ENCODE results near the gene YAP1. TPM values are rescaled to one million over a fixed set of nuclear protein-coding genes. Genes with fewer than 3 reads are reported as not detected.

YAP1 gene
- total RNA-seq, 4 donors from 2014 or later: 130 to 203 (median 200) TPM

DNA sequence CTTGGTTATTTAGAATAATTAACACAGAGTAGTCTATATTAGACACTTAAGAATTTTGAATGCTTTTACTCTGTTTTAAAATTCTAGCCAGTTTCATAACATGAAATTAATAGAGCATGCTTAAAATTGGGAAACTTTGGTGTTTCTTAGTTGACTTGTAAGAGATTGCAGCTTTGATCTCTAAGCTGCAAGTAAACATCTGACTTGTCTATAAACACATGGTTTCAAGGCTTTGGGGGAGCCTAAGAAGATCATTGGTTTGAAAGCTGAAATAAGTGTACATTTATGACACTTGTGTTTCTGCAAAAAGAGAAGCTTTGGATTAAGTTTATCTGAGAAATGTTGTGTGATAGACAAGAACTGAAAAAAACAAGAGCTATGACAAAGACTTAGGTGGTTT lies 37.8 kb downstream of the YAP1 start:
- no peak for TF ChIP-seq POLR2A (IDR thresholded peaks at IDR 0.05)
- no peak for TF ChIP-seq EP300 (IDR thresholded peaks at IDR 0.05)
- TF ChIP-seq, protein P1, sequence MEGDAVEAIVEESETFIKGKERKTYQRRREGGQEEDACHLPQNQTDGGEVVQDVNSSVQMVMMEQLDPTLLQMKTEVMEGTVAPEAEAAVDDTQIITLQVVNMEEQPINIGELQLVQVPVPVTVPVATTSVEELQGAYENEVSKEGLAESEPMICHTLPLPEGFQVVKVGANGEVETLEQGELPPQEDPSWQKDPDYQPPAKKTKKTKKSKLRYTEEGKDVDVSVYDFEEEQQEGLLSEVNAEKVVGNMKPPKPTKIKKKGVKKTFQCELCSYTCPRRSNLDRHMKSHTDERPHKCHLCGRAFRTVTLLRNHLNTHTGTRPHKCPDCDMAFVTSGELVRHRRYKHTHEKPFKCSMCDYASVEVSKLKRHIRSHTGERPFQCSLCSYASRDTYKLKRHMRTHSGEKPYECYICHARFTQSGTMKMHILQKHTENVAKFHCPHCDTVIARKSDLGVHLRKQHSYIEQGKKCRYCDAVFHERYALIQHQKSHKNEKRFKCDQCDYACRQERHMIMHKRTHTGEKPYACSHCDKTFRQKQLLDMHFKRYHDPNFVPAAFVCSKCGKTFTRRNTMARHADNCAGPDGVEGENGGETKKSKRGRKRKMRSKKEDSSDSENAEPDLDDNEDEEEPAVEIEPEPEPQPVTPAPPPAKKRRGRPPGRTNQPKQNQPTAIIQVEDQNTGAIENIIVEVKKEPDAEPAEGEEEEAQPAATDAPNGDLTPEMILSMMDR (IDR thresholded peaks at IDR 0.05): no peak
- no peak overlapping the region for H3K27ac ChIP-seq

DNA sequence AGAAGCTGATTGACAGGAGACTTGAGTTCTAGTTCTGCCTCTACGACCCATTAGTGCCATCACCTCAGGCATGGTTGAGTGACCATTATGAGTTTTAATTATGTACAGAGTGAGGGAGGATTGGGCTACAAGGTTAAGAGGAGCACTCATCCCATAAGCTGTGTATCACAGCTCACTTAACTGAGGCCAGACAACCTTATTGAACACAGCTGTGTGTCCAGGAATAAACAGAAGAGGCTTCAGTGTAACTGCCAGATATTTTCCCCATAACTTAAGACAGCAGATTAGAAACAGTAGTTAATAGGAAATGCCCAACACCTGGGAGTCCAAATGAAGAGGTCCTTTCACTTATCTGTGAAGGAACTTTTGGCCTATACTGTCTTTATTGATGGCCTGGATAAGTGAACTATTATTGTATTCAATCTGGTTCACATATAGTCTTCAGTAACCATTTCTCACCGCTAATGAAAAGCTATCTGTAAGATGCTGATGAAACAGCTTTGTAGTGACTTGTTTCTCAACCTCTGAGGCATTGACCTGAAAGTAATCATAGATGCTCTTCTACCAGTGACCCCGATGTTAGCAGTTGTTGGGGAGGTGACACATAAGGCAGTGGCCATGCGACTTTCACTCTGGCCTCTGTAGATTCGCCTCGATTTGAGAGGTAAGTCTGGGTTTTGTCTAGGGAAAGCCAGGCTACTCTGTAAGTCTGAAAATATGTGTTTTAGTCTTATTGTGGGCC lies 41.7 kb downstream of the YAP1 start:
- WGBS, 2 donors: 86 to 92% methylated on average over 6 of the region's 6 CpGs
- H3K4me1 ChIP-seq: peaks cover 0 to 43% (median 3%) of the 10 kb centered on the region in 4 donors
- no peaks in the 10 kb centered on the region for H3K9me3 ChIP-seq
- no peak overlapping the region for H3K4me3 ChIP-seq
- no peaks in the 10 kb centered on the region for H3K36me3 ChIP-seq
- no peaks in the 10 kb centered on the region for H3K27me3 ChIP-seq
- DNase-seq (ENCODE audit: low spot score in 2 of 2): no peak
- TF ChIP-seq, protein P1 (IDR thresholded peaks at IDR 0.05): no peak
- TF ChIP-seq EP300 (IDR thresholded peaks at IDR 0.05) (no peak), POLR2A (IDR thresholded peaks at IDR 0.05) (no peak)
- H3K27ac ChIP-seq: no peak overlapping the region

More for the DNA sequence above, 37.8 kb downstream of the YAP1 start:
- H3K4me1 ChIP-seq: peaks cover 0 to 46% (median 13%) of the 10 kb centered on the region in 4 donors
- H3K36me3 ChIP-seq: no peaks in the 10 kb centered on the region
- no peak for DNase-seq (ENCODE audit: low spot score in 2 of 2)
- no peaks in the 10 kb centered on the region for H3K9me3 ChIP-seq
- H3K27me3 ChIP-seq: no peaks in the 10 kb centered on the region
- no peak overlapping the region for H3K4me3 ChIP-seq

DNA sequence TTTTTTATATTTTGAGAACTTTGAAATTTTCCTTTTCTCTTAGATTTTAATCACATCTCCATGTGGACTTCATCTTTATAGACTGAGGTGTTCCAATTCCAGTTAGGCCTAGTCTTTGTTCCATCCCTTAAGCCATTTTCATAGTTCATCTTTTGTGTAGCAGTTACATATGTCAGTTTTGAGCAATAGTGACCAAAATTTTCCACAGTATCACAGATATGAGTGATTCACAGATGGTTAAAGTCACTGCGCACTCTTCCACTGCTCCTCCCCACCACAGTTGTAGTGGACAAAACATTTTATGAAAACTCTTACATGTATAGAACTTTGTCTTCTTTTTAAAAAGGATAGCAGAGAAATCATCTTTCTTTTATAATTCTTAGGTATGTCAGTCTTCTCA lies 42.8 kb downstream of the YAP1 start:
- H3K27ac ChIP-seq: no peak overlapping the region

DNA sequence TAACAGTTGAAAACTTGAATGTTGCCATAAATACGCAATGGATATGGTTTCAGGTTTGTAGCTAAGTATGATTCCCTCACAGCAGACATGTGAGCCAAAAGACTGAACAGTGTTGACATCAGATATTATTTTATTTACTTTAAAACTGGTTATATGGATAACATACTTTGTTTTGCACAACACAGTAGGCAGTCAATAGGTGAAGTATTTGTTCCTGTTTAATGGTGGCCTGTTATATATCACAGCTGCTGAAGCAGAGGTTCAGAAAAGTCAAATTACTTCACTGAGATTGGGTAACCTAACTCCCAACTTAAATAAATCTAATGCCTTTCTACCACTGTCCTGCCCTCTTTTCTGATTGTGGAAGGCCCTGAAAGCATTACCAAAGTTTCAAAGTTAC lies 44.6 kb downstream of the YAP1 start:
- Histone ChIP-seq H3K27me3 (no peaks in the 10 kb centered on the region), H3K4me3 (no peak overlapping the region), H3K36me3 (no peaks in the 10 kb centered on the region), H3K27ac (peak overlapping the region in 1 of 4 donors; percentile 20), H3K4me1 (peaks cover 0 to 65% (median 8%) of the 10 kb centered on the region in 4 donors), H3K9me3 (no peaks in the 10 kb centered on the region)
- 94 to 97% methylated on average over 1 of the region's 1 CpG for WGBS, 2 donors
- no peak for DNase-seq (ENCODE audit: low spot score in 2 of 2)
- no peak for TF ChIP-seq EP300 (IDR thresholded peaks at IDR 0.05)
- TF ChIP-seq, protein P1 (IDR thresholded peaks at IDR 0.05): no peak
- TF ChIP-seq POLR2A (IDR thresholded peaks at IDR 0.05): no peak

More for the DNA sequence above, 42.8 kb downstream of the YAP1 start:
- no peak for TF ChIP-seq EP300 (IDR thresholded peaks at IDR 0.05)
- TF ChIP-seq, protein P1 (IDR thresholded peaks at IDR 0.05): no peak
- no peak for TF ChIP-seq POLR2A (IDR thresholded peaks at IDR 0.05)
- WGBS, 2 donors: 96 to 100% methylated on average over 1 of the region's 1 CpG
- Histone ChIP-seq H3K9me3 (no peaks in the 10 kb centered on the region), H3K27me3 (no peaks in the 10 kb centered on the region), H3K4me3 (no peak overlapping the region), H3K4me1 (peaks cover 0 to 49% (median 8%) of the 10 kb centered on the region in 4 donors), H3K36me3 (no peaks in the 10 kb centered on the region)
- DNase-seq (ENCODE audit: low spot score in 2 of 2): no peak

DNA sequence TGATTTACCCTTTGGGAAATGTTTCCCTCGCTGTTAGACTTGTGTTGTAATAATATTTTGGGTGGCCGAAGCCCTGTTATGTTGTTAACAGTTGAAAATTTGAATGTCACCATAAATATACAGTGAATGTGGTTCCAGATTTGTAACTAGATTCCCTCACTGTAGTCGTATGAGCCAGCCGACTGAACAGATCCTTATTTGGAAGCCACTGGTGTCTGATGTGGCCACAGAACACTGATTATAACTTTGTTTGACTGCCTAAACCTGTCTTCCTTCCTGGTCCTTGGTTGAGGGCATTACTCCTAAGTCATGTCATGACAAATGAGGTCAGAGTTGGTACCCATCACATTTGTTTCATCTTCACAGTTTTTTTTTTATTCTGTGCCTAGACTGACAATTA lies 45.4 kb downstream of the YAP1 start:
- H3K4me3 ChIP-seq: no peak overlapping the region
- 40 to 59% methylated on average over 4 of the region's 4 CpGs for WGBS, 2 donors
- peak overlapping the region in 1 of 4 donors; percentile 15 for H3K27ac ChIP-seq
- no peak for TF ChIP-seq POLR2A (IDR thresholded peaks at IDR 0.05)
- TF ChIP-seq, protein P1 (IDR thresholded peaks at IDR 0.05): no peak
- TF ChIP-seq EP300 (IDR thresholded peaks at IDR 0.05): no peak
- peaks cover 0 to 70% (median 8%) of the 10 kb centered on the region in 4 donors for H3K4me1 ChIP-seq
- no peaks in the 10 kb centered on the region for H3K36me3 ChIP-seq
- H3K27me3 ChIP-seq: no peaks in the 10 kb centered on the region
- no peaks in the 10 kb centered on the region for H3K9me3 ChIP-seq
- DNase-seq (ENCODE audit: low spot score in 2 of 2): no peak
